ENCODE measurements around the gene FMO5.
"Not testable (repeated sequence)": the region's sequence is repeated elsewhere in the genome, so short reads cannot be mapped to it uniquely, and the experiment has no call there.

Gene FMO5

DNA sequence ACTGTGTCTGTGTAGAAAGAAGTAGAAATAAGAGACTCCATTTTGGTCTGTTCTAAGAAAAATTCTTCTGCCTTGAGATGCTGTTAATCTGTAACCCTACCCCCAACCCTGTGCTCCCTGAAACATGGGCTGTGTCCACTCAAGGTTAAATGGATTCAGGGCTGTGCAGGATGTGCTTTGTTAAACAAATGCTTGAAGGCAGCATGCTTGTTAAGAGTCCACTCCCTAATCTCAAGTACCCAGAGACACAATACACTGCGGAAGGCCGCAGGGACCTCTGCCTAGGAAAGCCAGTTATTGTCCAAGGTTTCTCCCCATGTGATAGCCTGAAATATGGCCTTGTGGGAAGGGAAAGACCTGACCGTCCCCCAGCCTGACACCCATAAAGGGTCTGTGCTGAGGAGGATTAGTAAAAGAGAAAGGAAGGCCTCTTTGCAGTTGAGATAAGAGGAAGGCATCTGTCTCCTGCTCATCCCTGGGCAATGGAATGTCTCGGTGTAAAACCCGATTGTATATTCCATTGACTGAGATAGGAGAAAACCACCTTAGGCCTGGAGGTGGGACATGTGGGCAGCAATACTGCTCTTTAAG, 15.1 kb upstream of the FMO5 start:
- not testable (repeated sequence) for H3K27me3 ChIP-seq (ENCODE audit: control insufficient read depth, insufficient read depth, low read length); H3K4me3 ChIP-seq (ENCODE audit: low read length); DNase-seq (ENCODE audit: low read depth, low spot score); H3K27ac ChIP-seq (ENCODE audit: low read length); H3K4me1 ChIP-seq (ENCODE audit: control insufficient read depth, insufficient read depth, low read length); H3K9me3 ChIP-seq (ENCODE audit: control insufficient read depth, insufficient read depth, low read length); H3K36me3 ChIP-seq (ENCODE audit: control insufficient read depth, insufficient read depth, low read length)
- no CpG with 5 or more reads among the region's 5 CpGs for WGBS (ENCODE audit: insufficient coverage, insufficient read length)

DNA sequence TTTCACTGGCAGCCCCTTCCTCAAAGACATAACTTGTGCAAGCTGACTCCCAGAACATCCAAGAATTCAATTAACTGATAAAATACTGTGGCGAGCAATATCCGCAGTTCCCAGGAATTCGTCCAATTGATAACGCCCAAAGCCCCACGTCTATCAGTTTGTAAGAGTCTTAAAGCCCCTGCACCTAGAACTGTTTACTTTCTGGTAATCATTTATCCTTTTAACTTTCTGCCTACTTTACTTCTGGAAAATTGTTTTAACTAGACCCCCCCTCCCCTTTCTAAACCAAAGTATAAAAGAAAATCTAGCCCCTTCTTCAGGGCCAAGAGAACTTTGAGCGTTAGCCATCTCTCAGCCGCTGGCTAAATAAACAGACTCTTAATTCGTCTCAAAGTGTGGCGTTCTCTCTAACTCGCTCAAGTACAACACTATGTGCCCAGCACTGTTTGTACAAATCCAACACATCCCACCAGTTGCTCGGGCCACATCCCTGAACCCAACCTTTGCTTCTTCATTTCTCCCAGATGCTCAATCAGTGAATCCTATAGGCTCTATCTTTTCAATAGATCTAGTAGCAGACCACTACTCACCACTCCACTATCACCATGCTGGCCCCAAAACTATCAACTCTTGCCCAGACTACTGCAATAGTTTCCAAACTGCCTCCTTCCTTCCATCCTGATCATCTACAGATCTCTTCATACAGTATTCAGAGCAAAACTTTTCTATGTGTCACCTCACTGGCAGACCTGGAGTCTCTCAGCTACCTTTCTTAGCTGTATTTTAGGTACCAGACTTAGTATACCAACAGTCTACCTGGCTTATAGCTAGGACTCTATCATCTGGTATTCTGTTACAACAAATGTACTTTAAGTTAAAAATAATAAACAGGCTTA, 14.0 kb upstream of the FMO5 start:
- Histone ChIP-seq H3K27me3 (ENCODE audit: control insufficient read depth, insufficient read depth, low read length) (no peaks in the 10 kb centered on the region), H3K4me1 (ENCODE audit: control insufficient read depth, insufficient read depth, low read length) (peaks cover 3% of the 10 kb centered on the region), H3K27ac (ENCODE audit: low read length) (no peak overlapping the region), H3K9me3 (ENCODE audit: control insufficient read depth, insufficient read depth, low read length) (0 out of 2 replicates have a peak, but pooled peaks cover 3% of the 10 kb centered on the region), H3K36me3 (ENCODE audit: control insufficient read depth, insufficient read depth, low read length) (no peaks in the 10 kb centered on the region), H3K4me3 (ENCODE audit: low read length) (no peak overlapping the region)
- WGBS (ENCODE audit: insufficient coverage, insufficient read length), result no CpG with 5 or more reads among the region's 11 CpGs
- no peak for DNase-seq (ENCODE audit: low read depth, low spot score)

GRCh38 chr1:147238053-147238902, 13.1 kb upstream of the FMO5 start:
- H3K27me3 ChIP-seq (ENCODE audit: control insufficient read depth, insufficient read depth, low read length), result no peaks in the 10 kb centered on the region
- no CpG with 5 or more reads among the region's 3 CpGs for WGBS (ENCODE audit: insufficient coverage, insufficient read length)
- no peak for DNase-seq (ENCODE audit: low read depth, low spot score)
- no peaks in the 10 kb centered on the region for H3K36me3 ChIP-seq (ENCODE audit: control insufficient read depth, insufficient read depth, low read length)
- no peak overlapping the region for H3K4me3 ChIP-seq (ENCODE audit: low read length)
- H3K9me3 ChIP-seq (ENCODE audit: control insufficient read depth, insufficient read depth, low read length), result 0 out of 2 replicates have a peak, but pooled peaks cover 3% of the 10 kb centered on the region
- H3K4me1 ChIP-seq (ENCODE audit: control insufficient read depth, insufficient read depth, low read length), result peaks cover 1% of the 10 kb centered on the region; the same call in 1 of the 2 replicates
- no peak overlapping the region for H3K27ac ChIP-seq (ENCODE audit: low read length)

DNA sequence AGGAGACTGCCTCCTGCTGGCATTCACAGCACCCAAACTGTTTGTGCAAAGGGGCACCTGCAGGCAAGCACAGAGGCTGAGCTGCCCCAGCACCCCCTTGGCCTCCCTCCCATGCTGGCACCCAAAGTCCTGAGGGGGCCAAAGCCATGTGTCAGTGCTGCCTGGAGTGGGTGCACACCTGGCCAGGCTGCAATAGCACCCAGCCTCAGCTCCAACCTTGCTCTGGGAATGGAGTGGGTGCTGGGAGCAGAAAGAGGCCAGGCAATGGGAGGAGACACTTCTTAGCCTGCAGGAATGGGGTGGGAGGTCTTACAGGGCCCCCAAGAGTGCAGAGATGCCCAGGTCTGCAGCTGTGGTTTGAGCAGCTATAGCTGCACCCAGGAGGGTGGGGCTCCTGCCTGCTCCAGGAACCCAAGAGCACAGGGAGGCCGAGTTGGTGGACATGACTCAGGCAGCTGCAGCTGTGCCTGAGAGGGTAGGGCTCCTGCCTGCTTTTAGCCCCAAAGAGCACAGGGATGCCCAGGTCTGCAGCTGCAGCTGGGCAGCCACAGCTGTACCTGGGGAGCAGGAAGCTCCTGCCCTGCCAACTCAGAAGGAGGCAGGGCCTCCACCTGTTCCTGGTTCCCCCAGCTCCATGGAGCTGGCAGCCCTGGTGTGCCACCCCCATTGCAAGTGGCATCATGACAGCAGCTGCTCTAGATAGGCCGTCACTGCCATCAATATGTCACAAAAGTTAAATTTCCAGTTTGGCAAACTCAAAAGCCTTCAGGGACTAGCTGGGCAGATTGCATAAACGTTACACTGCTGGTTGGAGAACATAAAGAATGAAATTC, 12.0 kb upstream of the FMO5 start:
- Histone ChIP-seq H3K4me3 (ENCODE audit: low read length) (no peak overlapping the region), H3K27ac (ENCODE audit: low read length) (no peak overlapping the region), H3K27me3 (ENCODE audit: control insufficient read depth, insufficient read depth, low read length) (no peaks in the 10 kb centered on the region), H3K36me3 (ENCODE audit: control insufficient read depth, insufficient read depth, low read length) (no peaks in the 10 kb centered on the region), H3K4me1 (ENCODE audit: control insufficient read depth, insufficient read depth, low read length) (peaks cover 1% of the 10 kb centered on the region; the same call in 1 of the 2 replicates), H3K9me3 (ENCODE audit: control insufficient read depth, insufficient read depth, low read length) (0 out of 2 replicates have a peak, but pooled peaks cover 3% of the 10 kb centered on the region)
- no CpG with 5 or more reads among the region's 3 CpGs for WGBS (ENCODE audit: insufficient coverage, insufficient read length)
- DNase-seq (ENCODE audit: low read depth, low spot score), result no peak

GRCh38 chr1:147236448-147236847, 11.3 kb upstream of the FMO5 start:
- Histone ChIP-seq H3K4me1 (ENCODE audit: control insufficient read depth, insufficient read depth, low read length) (peaks cover 1% of the 10 kb centered on the region; the same call in 1 of the 2 replicates), H3K36me3 (ENCODE audit: control insufficient read depth, insufficient read depth, low read length) (no peaks in the 10 kb centered on the region), H3K4me3 (ENCODE audit: low read length) (no peak overlapping the region), H3K27me3 (ENCODE audit: control insufficient read depth, insufficient read depth, low read length) (no peaks in the 10 kb centered on the region), H3K9me3 (ENCODE audit: control insufficient read depth, insufficient read depth, low read length) (peaks cover 6% of the 10 kb centered on the region; the same call in 1 of the 2 replicates), H3K27ac (ENCODE audit: low read length) (no peak overlapping the region)
- DNase-seq (ENCODE audit: low read depth, low spot score), result no peak
- WGBS (ENCODE audit: insufficient coverage, insufficient read length), result no CpG with 5 or more reads among the region's 2 CpGs

DNA sequence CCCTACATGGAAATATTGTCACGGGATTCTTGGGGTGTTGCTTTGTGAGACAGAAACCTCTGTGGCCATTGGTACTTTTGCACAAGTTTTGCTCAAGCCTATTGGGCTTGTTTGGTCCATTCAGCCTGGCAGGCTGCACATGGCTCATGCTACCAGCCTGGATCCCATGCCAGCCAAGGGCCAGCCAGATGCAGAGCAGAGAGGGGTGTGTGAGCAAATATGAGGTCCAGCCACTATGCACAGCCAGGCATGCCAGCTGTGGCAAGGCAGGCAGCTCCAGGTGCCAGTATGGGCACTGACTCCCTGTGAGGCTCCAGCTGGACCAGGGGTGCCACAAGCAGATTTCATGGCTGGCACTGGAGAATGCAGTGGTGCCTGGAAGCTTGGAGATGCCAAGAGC, 10.7 kb upstream of the FMO5 start:
- DNase-seq (ENCODE audit: low read depth, low spot score), result no peak
- Histone ChIP-seq H3K36me3 (ENCODE audit: control insufficient read depth, insufficient read depth, low read length) (no peaks in the 10 kb centered on the region), H3K4me1 (ENCODE audit: control insufficient read depth, insufficient read depth, low read length) (peaks cover 1% of the 10 kb centered on the region; the same call in 1 of the 2 replicates), H3K9me3 (ENCODE audit: control insufficient read depth, insufficient read depth, low read length) (peaks cover 6% of the 10 kb centered on the region; the same call in 1 of the 2 replicates), H3K4me3 (ENCODE audit: low read length) (no peak overlapping the region), H3K27ac (ENCODE audit: low read length) (no peak overlapping the region), H3K27me3 (ENCODE audit: control insufficient read depth, insufficient read depth, low read length) (no peaks in the 10 kb centered on the region)
- WGBS (ENCODE audit: insufficient coverage, insufficient read length), result no CpG with 5 or more reads among the region's 1 CpG

GRCh38 chr1:147233903-147234302, 8.8 kb upstream of the FMO5 start:
- not testable (repeated sequence) for H3K4me1 ChIP-seq (ENCODE audit: control insufficient read depth, insufficient read depth, low read length); H3K36me3 ChIP-seq (ENCODE audit: control insufficient read depth, insufficient read depth, low read length); H3K9me3 ChIP-seq (ENCODE audit: control insufficient read depth, insufficient read depth, low read length); H3K27ac ChIP-seq (ENCODE audit: low read length); DNase-seq (ENCODE audit: low read depth, low spot score); H3K27me3 ChIP-seq (ENCODE audit: control insufficient read depth, insufficient read depth, low read length); H3K4me3 ChIP-seq (ENCODE audit: low read length)
- WGBS (ENCODE audit: insufficient coverage, insufficient read length), result no CpG with 5 or more reads among the region's 8 CpGs

- H3K36me3 ChIP-seq (ENCODE audit: control insufficient read depth, insufficient read depth, low read length); H3K27me3 ChIP-seq (ENCODE audit: control insufficient read depth, insufficient read depth, low read length); H3K9me3 ChIP-seq (ENCODE audit: control insufficient read depth, insufficient read depth, low read length); DNase-seq (ENCODE audit: low read depth, low spot score); H3K27ac ChIP-seq (ENCODE audit: low read length); H3K4me1 ChIP-seq (ENCODE audit: control insufficient read depth, insufficient read depth, low read length); H3K4me3 ChIP-seq (ENCODE audit: low read length): not testable (repeated sequence)
- no CpG with 5 or more reads among the region's 5 CpGs for WGBS (ENCODE audit: insufficient coverage, insufficient read length)
These were observed 5.9 kb upstream of the FMO5 start for GRCh38 chr1:147231032-147231431.

GRCh38 chr1:147223740-147224615, 1.2 kb downstream of the FMO5 start:
- WGBS (ENCODE audit: insufficient coverage, insufficient read length), result no CpG with 5 or more reads among the region's 14 CpGs
- no peak overlapping the region for H3K4me3 ChIP-seq (ENCODE audit: low read length)
- no peak for DNase-seq (ENCODE audit: low read depth, low spot score)
- H3K4me1 ChIP-seq (ENCODE audit: control insufficient read depth, insufficient read depth, low read length), result no peaks in the 10 kb centered on the region
- H3K9me3 ChIP-seq (ENCODE audit: control insufficient read depth, insufficient read depth, low read length), result no peaks in the 10 kb centered on the region
- no peaks in the 10 kb centered on the region for H3K27me3 ChIP-seq (ENCODE audit: control insufficient read depth, insufficient read depth, low read length)
- no peak overlapping the region for H3K27ac ChIP-seq (ENCODE audit: low read length)
- H3K36me3 ChIP-seq (ENCODE audit: control insufficient read depth, insufficient read depth, low read length), result no peaks in the 10 kb centered on the region

Data from iPS DF 6.9 (cell line).